Body of pancreas (tissue), 4 donors: Measurements from ENCODE around the gene GLT8D1. TPM values are rescaled to one million over a fixed set of nuclear protein-coding genes. Genes with fewer than 3 reads are reported as not detected.

Experiments
- ATAC-seq: fragments of 150-250 bp; one replicate; pipeline ENCODE4 v1.9.1; 2016
- DNase-seq, 4 donors: peaks; one replicate each; pipeline ENCODE4 v3.0.0-alpha.2; 2019
- H3K27ac ChIP-seq, 4 donors: fragments of 200-600 bp; sonication (generic); 1 replicate in 3 of 4; 2 replicates in 1 of 4; pipeline versions ENCODE4 v1.5.1 to v1.6.1; 2016 to 2019; ENCODE audit warnings: mild to moderate bottlenecking in 1 of 4, mixed read lengths in 1 of 4, moderate library complexity in 1 of 4
- H3K27me3 ChIP-seq, 2 donors: fragments of 200-600 bp; sonication (generic); one replicate each; pipeline ENCODE4 v1.6.0; 2016; ENCODE audit warnings: mild to moderate bottlenecking in 1 of 2
- H3K36me3 ChIP-seq, 2 donors: fragments of 200-600 bp; sonication (generic); replicated peaks in 1 of 2; 2 replicates each; pipeline ENCODE4 v1.5.1; 2016; ENCODE audit warnings: low read depth in 2 of 2; ENCODE audit not compliant: insufficient read depth in 1 of 2
- H3K4me1 ChIP-seq: fragments of 200-600 bp; sonication (generic); one replicate; pipeline ENCODE4 v1.6.0; 2016
- H3K4me3 ChIP-seq, 2 donors: fragments of 200-600 bp; sonication (generic); 1 replicate in 1 of 2; 2 replicates in 1 of 2; pipeline ENCODE4 v1.5.1; 2016 to 2019
- H3K9me3 ChIP-seq, 3 donors: fragments of 200-600 bp; sonication (generic); 1 replicate in 2 of 3; 2 replicates in 1 of 3; pipeline ENCODE4 v1.5.1; 2016
- POLR2A ChIP-seq, 3 donors: fragments of 450-650 bp; IDR thresholded peaks; one replicate each; pipeline ENCODE4 v1.6.1; 2016; ENCODE audit warnings: antibody characterized with exemption in 3 of 3, mild to moderate bottlenecking in 2 of 3
- WGBS, 2 donors: methylation state at CpG; one replicate each; pipeline ENCODE4 v1.1.5; 2017; 5-methylcytosine and 5-hydroxymethylcytosine counted together
- intact Hi-C: fragments of 100-400 bp; cut with DNase I; formaldehyde crosslinking; loops from one replicate; pipeline ENCODE4 v1.15.1; 2023
- total RNA-seq, 2 donors: library from RNA; depleted of rRNA; stranded (reverse); fragments of >200 nt; gene quantifications; one replicate each; pipeline ENCODE4 v1.1.0, GENCODE V29; 2016
- TF ChIP-seq, protein P1 (sequence below), 7 experiments: fragments of 450-650 bp in 4 of 7; fragments of 200-600 bp in 3 of 7; sonication (generic) in 3 of 7; IDR thresholded peaks; one replicate each; pipeline ENCODE4 v1.5.1; 2016 to 2019; ENCODE audit warnings: antibody characterized with exemption in 7 of 7

GLT8D1 gene
- total RNA-seq, 2 donors from 2014 or later: 43.8 to 92.0 TPM

DNA sequence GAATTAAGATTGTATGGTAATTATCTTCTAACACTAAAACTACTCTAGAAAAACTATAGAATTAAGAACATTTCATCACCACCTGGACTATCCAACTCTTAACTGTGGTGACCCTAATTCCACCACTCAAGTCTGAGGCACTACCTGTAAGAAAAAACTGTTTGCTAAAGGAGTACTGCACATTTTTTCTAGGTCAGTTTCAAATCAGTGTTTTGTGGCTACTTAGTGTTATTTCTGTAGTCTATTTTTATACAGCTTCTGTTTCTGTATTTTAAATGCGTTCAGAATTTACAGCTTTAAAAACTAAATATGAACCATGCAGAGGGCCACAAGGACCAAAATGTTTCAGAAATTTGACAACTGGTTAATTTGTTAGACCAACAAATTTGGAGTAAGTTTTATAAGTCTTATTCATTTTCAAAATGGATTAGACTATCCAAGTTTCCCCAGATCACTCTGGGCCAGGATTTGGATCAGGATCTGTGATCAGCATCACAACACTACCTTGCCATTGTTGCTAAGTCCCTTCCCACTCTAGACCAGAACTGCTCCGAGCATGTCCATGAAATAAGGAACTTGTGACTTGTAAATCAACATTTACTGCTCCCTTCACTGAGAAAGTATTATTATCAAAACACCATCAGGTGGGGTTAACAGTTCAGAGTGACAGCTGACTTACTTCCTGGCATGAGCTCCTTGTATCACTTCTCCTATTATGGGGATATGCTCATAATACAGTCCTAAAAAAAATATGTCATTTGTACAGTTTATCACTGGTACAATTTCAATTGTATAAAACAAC is 8.6 kb downstream of the GLT8D1 start:
- 71 to 77% methylated on average over 2 of the region's 2 CpGs for WGBS, 2 donors
- H3K36me3 ChIP-seq: peaks cover 11 to 36% of the 10 kb centered on the region in 2 donors
- TF ChIP-seq, protein P1, sequence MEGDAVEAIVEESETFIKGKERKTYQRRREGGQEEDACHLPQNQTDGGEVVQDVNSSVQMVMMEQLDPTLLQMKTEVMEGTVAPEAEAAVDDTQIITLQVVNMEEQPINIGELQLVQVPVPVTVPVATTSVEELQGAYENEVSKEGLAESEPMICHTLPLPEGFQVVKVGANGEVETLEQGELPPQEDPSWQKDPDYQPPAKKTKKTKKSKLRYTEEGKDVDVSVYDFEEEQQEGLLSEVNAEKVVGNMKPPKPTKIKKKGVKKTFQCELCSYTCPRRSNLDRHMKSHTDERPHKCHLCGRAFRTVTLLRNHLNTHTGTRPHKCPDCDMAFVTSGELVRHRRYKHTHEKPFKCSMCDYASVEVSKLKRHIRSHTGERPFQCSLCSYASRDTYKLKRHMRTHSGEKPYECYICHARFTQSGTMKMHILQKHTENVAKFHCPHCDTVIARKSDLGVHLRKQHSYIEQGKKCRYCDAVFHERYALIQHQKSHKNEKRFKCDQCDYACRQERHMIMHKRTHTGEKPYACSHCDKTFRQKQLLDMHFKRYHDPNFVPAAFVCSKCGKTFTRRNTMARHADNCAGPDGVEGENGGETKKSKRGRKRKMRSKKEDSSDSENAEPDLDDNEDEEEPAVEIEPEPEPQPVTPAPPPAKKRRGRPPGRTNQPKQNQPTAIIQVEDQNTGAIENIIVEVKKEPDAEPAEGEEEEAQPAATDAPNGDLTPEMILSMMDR (IDR thresholded peaks at IDR 0.05): no peak
- no peak for TF ChIP-seq POLR2A (IDR thresholded peaks at IDR 0.05)
- no peaks in the 10 kb centered on the region for H3K9me3 ChIP-seq
- H3K27me3 ChIP-seq: no peaks in the 10 kb centered on the region
- H3K4me3 ChIP-seq: no peak overlapping the region
- no peak for DNase-seq
- H3K27ac ChIP-seq: no peak overlapping the region
- intact Hi-C loops: no loop called here
- H3K4me1 ChIP-seq: peaks cover 1% of the 10 kb centered on the region
- ATAC-seq: no peak

DNA sequence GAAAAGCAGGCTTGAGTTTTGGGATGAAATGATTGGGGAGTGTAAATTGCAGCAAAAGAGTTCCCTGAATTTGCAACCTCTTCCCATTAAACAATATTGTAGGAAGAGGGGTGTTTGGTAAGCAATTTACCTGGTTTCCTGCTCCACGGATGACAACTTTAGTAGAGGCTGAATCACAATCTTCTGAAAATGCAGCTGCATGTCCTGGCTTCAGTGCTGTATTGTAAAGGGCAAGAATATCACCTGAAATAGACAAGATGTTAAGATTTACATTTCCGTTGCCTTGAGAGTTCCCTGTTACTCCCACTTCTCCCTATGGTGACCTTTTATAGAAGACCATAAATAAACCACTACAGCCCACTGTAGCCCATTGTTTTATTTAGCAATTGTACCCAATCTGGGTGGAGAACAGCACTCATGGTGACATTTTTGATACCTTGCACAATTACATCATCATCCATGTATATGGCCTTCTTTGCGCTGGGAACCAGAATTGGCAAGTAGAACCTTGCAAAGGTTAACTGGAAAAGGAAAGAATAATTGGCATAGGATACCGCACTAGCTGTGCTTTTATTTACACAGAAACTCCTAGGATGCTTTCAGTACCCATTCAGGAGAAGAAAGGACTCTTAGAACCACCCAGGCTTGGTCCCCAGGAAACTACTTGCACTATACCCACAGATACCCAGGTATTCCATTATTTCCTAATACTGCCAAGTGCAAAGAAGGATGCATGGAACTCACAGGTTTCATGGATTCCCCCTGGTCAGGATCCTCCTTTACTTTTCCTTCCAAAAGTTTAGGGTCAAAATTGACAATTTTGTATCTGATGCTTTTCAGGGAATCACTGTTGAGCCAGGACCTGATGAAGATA is 9.6 kb downstream of the GLT8D1 start:
- no peak overlapping the region for H3K27ac ChIP-seq
- peaks cover 3% of the 10 kb centered on the region for H3K4me1 ChIP-seq
- intact Hi-C loops: no loop called here
- TF ChIP-seq POLR2A (IDR thresholded peaks at IDR 0.05): no peak
- TF ChIP-seq, protein P1 (IDR thresholded peaks at IDR 0.05): no peak
- no peaks in the 10 kb centered on the region for H3K9me3 ChIP-seq
- H3K27me3 ChIP-seq: no peaks in the 10 kb centered on the region
- DNase-seq (no peak), ATAC-seq (no peak)
- no peak overlapping the region for H3K4me3 ChIP-seq
- peaks cover 11 to 38% of the 10 kb centered on the region in 2 donors for H3K36me3 ChIP-seq
- WGBS, 2 donors: 74 to 76% methylated on average over 4 of the region's 4 CpGs

DNA sequence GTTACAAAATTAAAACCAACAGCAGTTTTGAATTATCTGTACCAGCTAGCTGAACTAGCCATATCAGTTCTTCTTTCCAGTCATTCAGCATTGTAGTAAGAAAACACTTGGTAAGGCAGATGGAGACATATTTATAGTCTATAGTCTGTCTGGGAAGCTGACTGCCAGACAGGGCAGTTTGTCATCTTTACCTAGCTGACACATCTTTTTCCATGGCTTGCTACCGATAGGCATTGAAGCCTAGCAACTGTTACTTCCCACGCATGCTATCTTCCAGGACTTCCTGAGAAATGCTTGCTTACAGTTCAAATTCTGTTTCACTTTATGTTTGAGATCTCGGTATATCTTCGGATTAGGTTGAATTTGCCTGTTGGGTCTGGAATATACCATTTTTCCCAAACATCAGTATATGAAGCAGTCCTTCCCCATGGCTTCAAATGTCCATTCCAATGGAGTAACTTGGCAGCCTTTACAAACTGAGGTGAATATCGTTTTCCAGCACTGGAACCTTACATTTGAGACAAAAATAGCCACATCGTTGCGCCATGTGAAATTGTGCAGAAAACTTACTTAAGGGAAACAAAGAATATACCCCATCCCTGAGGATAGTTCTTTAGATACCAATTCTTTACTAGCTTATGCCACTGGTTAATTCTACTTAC is 10.9 kb downstream of the GLT8D1 start:
- H3K4me3 ChIP-seq: no peak overlapping the region
- 45 to 60% methylated on average over 7 of the region's 7 CpGs for WGBS, 2 donors
- no peaks in the 10 kb centered on the region for H3K9me3 ChIP-seq
- intact Hi-C loops: no loop called here
- peaks cover 6% of the 10 kb centered on the region for H3K4me1 ChIP-seq
- H3K27me3 ChIP-seq: no peaks in the 10 kb centered on the region
- TF ChIP-seq, protein P1 (IDR thresholded peaks at IDR 0.05): no peak
- TF ChIP-seq POLR2A (IDR thresholded peaks at IDR 0.05): no peak
- DNase-seq (no peak), ATAC-seq (no peak)
- peaks cover 21 to 43% of the 10 kb centered on the region in 2 donors for H3K36me3 ChIP-seq
- no peak overlapping the region for H3K27ac ChIP-seq

DNA sequence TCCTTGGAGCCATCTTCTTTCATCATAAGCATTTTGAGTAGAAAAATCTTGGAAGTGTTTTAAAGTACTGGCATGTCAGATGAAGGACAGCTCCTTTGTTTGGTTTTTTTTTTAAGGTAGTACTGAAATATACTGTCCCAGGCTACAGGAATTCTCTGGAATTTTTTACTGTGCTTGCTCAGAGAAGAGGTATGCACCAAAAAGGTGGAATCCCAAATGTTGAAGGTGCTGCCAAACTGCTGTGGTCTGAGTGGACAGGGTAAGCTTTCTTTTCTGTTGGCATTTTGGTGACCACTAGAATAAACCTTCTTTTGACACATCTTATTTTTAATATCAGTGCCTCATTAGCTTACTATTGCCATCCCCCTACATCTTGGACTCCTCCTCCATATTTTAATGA is 12.5 kb downstream of the GLT8D1 start:
- intact Hi-C loops: no loop called here
- DNase-seq (no peak), ATAC-seq (no peak)
- H3K4me3 ChIP-seq: no peak overlapping the region
- no peak overlapping the region for H3K27ac ChIP-seq
- no peaks in the 10 kb centered on the region for H3K9me3 ChIP-seq
- H3K27me3 ChIP-seq: no peaks in the 10 kb centered on the region
- peaks cover 21% of the 10 kb centered on the region for H3K4me1 ChIP-seq
- TF ChIP-seq POLR2A (IDR thresholded peaks at IDR 0.05): no peak
- TF ChIP-seq, protein P1 (IDR thresholded peaks at IDR 0.05): no peak
- H3K36me3 ChIP-seq: peaks cover 28 to 52% of the 10 kb centered on the region in 2 donors
